ENCODE data around the gene LYVE1. TPM values are rescaled to one million over a fixed set of nuclear protein-coding genes. Genes with fewer than 3 reads are reported as not detected.

The LYVE1 gene
- total and polyA plus RNA-seq, 7 donors, result 5.2 to 37.0 (median 17.4) TPM

DNA sequence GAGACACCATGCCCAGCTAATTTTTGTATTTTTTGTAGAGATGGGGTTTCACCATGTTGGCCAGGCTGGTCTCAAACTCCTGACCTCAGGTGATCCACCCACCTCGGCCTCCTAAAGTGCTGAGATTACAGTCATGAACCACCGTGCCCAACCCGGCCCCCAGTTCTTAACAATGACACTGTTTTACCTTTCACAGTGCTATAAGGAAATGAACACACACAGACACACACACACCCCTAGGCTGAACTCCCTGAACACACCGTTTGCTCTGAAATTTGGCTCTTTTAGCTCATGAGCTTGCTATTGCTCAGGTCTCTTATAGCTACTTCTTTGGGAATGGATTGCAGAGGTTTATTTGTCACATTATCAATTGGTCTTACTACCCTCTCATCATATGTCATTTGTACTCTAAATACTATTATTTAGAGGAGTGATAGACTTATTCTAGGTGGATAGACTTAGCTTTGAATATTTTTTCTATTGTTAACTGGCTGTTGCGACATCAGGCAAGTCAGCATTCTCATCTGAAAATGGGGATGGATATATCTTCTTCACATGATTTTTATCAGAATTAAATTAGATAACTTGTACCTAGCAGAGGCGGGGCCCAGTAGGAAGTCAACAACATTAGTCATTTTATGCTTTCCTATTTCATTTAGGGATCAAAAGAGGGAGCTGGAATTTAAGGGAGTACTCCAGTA, 2.1 kb downstream of the LYVE1 start:
- DNase-seq, result no peak
- no peak overlapping the region for H3K27ac ChIP-seq
- TF ChIP-seq, protein P1, sequence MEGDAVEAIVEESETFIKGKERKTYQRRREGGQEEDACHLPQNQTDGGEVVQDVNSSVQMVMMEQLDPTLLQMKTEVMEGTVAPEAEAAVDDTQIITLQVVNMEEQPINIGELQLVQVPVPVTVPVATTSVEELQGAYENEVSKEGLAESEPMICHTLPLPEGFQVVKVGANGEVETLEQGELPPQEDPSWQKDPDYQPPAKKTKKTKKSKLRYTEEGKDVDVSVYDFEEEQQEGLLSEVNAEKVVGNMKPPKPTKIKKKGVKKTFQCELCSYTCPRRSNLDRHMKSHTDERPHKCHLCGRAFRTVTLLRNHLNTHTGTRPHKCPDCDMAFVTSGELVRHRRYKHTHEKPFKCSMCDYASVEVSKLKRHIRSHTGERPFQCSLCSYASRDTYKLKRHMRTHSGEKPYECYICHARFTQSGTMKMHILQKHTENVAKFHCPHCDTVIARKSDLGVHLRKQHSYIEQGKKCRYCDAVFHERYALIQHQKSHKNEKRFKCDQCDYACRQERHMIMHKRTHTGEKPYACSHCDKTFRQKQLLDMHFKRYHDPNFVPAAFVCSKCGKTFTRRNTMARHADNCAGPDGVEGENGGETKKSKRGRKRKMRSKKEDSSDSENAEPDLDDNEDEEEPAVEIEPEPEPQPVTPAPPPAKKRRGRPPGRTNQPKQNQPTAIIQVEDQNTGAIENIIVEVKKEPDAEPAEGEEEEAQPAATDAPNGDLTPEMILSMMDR (IDR thresholded peaks at IDR 0.05), result no peak
- no peaks in the 10 kb centered on the region for H3K27me3 ChIP-seq (ENCODE audit: insufficient read depth in 3 of 3, low read length in 2 of 3)
- WGBS, 3 donors, result 84 to 87% (median 86%) methylated on average over 6 of the region's 6 CpGs
- peak overlapping the region; percentile 26 for H3K4me3 ChIP-seq
- no peaks in the 10 kb centered on the region for H3K9me3 ChIP-seq
- no peaks in the 10 kb centered on the region for H3K36me3 ChIP-seq (ENCODE audit: insufficient read depth in 1 of 2, low read depth in 1 of 2)
- intact Hi-C loops (cut with DNase I), result no loop called here
- ATAC-seq, result no peak
- H3K4me1 ChIP-seq, result peaks cover under 1% of the 10 kb centered on the region

GRCh38 chr11:10565493-10565892, 3.0 kb downstream of the LYVE1 start:
- Histone ChIP-seq H3K4me3 (peak overlapping the region; percentile 26), H3K27me3 (ENCODE audit: insufficient read depth in 3 of 3, low read length in 2 of 3) (no peaks in the 10 kb centered on the region), H3K27ac (no peak overlapping the region), H3K4me1 (peaks cover 6% of the 10 kb centered on the region), H3K36me3 (ENCODE audit: insufficient read depth in 1 of 2, low read depth in 1 of 2) (no peaks in the 10 kb centered on the region), H3K9me3 (no peaks in the 10 kb centered on the region)
- no peak for DNase-seq
- intact Hi-C loops (cut with DNase I), result no loop called here
- 97 to 98% (median 98%) methylated on average over 4 of the region's 4 CpGs for WGBS, 3 donors
- no peak for ATAC-seq
- TF ChIP-seq, protein P1 (IDR thresholded peaks at IDR 0.05), result no peak

DNA sequence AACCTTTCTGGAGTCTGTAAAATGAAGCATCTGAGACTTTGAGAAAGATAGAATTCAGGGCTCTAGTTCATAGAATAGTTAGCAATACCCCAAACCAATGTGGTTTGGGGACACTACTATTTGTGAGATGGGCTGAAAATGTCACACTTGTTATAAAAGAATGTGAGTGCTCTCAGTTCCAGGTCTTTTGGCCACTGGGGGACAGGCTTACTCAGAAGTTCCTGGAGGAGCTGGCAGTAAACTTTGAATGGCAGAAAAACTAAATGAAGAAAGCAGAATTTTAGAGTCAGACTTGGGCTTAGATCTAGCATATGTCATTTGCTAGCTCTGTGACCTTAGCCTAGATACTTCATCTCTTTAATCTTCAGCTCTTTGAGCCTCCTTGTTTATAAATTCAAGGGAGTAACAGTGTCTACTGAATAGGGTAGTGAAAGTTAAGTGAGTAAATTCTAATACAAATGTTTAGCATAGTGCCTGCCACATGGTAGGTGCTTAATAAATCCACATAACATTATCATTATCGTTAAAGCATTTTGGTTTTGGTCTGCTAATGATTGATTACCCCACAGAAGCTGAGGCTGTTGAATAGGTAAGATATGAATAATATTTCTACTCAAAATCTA, 3.7 kb downstream of the LYVE1 start:
- Histone ChIP-seq H3K27ac (no peak overlapping the region), H3K27me3 (ENCODE audit: insufficient read depth in 3 of 3, low read length in 2 of 3) (no peaks in the 10 kb centered on the region), H3K4me3 (peak overlapping the region; percentile 26), H3K9me3 (no peaks in the 10 kb centered on the region), H3K36me3 (ENCODE audit: insufficient read depth in 1 of 2, low read depth in 1 of 2) (no peaks in the 10 kb centered on the region), H3K4me1 (peaks cover 6% of the 10 kb centered on the region)
- 81 to 88% (median 82%) methylated on average over 1 of the region's 1 CpG for WGBS, 3 donors
- ATAC-seq, result peak in 1 of 4 donors; percentile 45
- no peak for DNase-seq
- TF ChIP-seq, protein P1 (IDR thresholded peaks at IDR 0.05), result peak; percentile 48
- intact Hi-C loops (cut with DNase I), result loop anchor here (5.0 kb wide), 3 partner anchors 87 to 172 kb away; no protein-coding TSS in a partner anchor

- TF ChIP-seq, protein P1 (IDR thresholded peaks at IDR 0.05), result no peak
- H3K27me3 ChIP-seq (ENCODE audit: insufficient read depth in 3 of 3, low read length in 2 of 3), result no peaks in the 10 kb centered on the region
- ATAC-seq (no peak), DNase-seq (no peak)
- no peaks in the 10 kb centered on the region for H3K9me3 ChIP-seq
- no peak overlapping the region for H3K4me3 ChIP-seq
- no peaks in the 10 kb centered on the region for H3K36me3 ChIP-seq (ENCODE audit: insufficient read depth in 1 of 2, low read depth in 1 of 2)
- intact Hi-C loops (cut with DNase I), result loop anchor here (5.0 kb wide), 3 partner anchors 88 to 173 kb away; no protein-coding TSS in a partner anchor
- peaks cover 6% of the 10 kb centered on the region for H3K4me1 ChIP-seq
- WGBS, 3 donors, result 89 to 92% (median 90%) methylated on average over 3 of the region's 3 CpGs
- no peak overlapping the region for H3K27ac ChIP-seq
These were observed 4.4 kb downstream of the LYVE1 start for GRCh38 chr11:10564030-10564429.
